ENCODE results near the gene ZNF521.

- TF ChIP-seq CTCF (IDR thresholded peaks at IDR 0.05; ENCODE audit: insufficient read depth, low read length, poor library complexity, severe bottlenecking) (no peak), EZH2phosphoT487 (conservative IDR thresholded peaks at IDR 0.05; ENCODE audit: low read length) (no peak)
Measured at GRCh38 chr18:25047421-25047820, 304.5 kb downstream of the ZNF521 start.

Data from SU-DHL-6 (cell line).